NCI-H526 (cell line): Measurements from ENCODE around the gene LRFN3.
"Not testable (repeated sequence)": the region's sequence is repeated elsewhere in the genome, so short reads cannot be mapped to it uniquely, and the experiment has no call there.

Experiments
- DNase-seq, 2 experiments: peaks; one replicate each; lab custom pipeline; 2025; lab: John Stamatoyannopoulos, UW

LRFN3 gene

GRCh38 chr19:35975608-35976214 lies 39.5 kb downstream of the LRFN3 start:
- no peak for DNase-seq

GRCh38 chr19:35977446-35978222 lies 41.5 kb downstream of the LRFN3 start:
- DNase-seq = peak; percentile 30 to 69

- DNase-seq = no peak
Measured at GRCh38 chr19:35978271-35978670, 42.1 kb downstream of the LRFN3 start.

GRCh38 chr19:35978832-35979365 lies 42.7 kb downstream of the LRFN3 start:
- DNase-seq = no peak

- not testable (repeated sequence) for DNase-seq
Measured at GRCh38 chr19:35980997-35981396, 44.8 kb downstream of the LRFN3 start.

- no peak for DNase-seq
Measured at GRCh38 chr19:35983177-35983576, 47.0 kb downstream of the LRFN3 start.

GRCh38 chr19:35986111-35986510 lies 49.9 kb downstream of the LRFN3 start:
- DNase-seq = no peak

- DNase-seq = peak; percentile 61 to 90
Measured at GRCh38 chr19:35986664-35987570, 50.7 kb downstream of the LRFN3 start.

GRCh38 chr19:35987571-35987896 lies 51.4 kb downstream of the LRFN3 start:
- no peak for DNase-seq

- DNase-seq = no peak
Measured at GRCh38 chr19:35988824-35989223, 52.6 kb downstream of the LRFN3 start.

- DNase-seq = no peak
Measured at GRCh38 chr19:35990156-35990555, 54.0 kb downstream of the LRFN3 start.

GRCh38 chr19:35990771-35991730 lies 54.9 kb downstream of the LRFN3 start:
- no peak for DNase-seq

GRCh38 chr19:35991731-35992450 lies 55.7 kb downstream of the LRFN3 start:
- no peak for DNase-seq

- DNase-seq = no peak
Measured at GRCh38 chr19:35992907-35993765, 57.0 kb downstream of the LRFN3 start.

- DNase-seq = no peak
Measured at GRCh38 chr19:35993923-35994598, 57.9 kb downstream of the LRFN3 start.
